RPMI7951 (cell line): Measurements from ENCODE around the gene YIPF6. TPM values are rescaled to one million over a fixed set of nuclear protein-coding genes. Genes with fewer than 3 reads are reported as not detected.

ENCODE experiments used
- total RNA-seq: library from RNA; depleted of rRNA; stranded (reverse); fragments of >200 nt; shearing (Covaris generic); gene quantifications from 2 replicates; pipeline ENCODE4 v1.2.3, GENCODE V29; 2014; rRNA removed

The YIPF6 gene
- total RNA-seq, 1 experiment from 2014 or later = 30.6 TPM

Other genes starting within 250 kb of the YIPF6 start
- gene OPHN1, start 65.6 kb upstream of the YIPF6 start, total RNA-seq = 3.5 and 6.0 TPM in 2 replicates
- 10.2 and 11.6 TPM in 2 replicates for gene STARD8, start 148.6 kb downstream of the YIPF6 start, total RNA-seq